KMS-11 (cell line): ENCODE measurements around the gene TXNDC8.
"Not testable (repeated sequence)": the region's sequence is repeated elsewhere in the genome, so short reads cannot be mapped to it uniquely, and the experiment has no call there.

ENCODE experiments used
- H2AFZ ChIP-seq: fragments of 200-600 bp; sonication (generic); 2 replicates; pipeline ENCODE4 v1.6.1; 2016; ENCODE audit warnings: antibody characterized with exemption, mixed run types, low read depth
- H3K27ac ChIP-seq: fragments of 200-600 bp; sonication (generic); 2 replicates; pipeline ENCODE4 v1.6.1; 2016; ENCODE audit warnings: mild to moderate bottlenecking, mixed run types
- H3K27me3 ChIP-seq: fragments of 200-600 bp; sonication (generic); 2 replicates; pipeline ENCODE4 v1.6.1; 2017; ENCODE audit warnings: mild to moderate bottlenecking, low read depth, mixed run types, moderate library complexity; ENCODE audit not compliant: insufficient read depth
- H3K36me3 ChIP-seq: fragments of 200-600 bp; sonication (generic); 2 replicates; pipeline ENCODE4 v1.6.1; 2017; ENCODE audit warnings: mild to moderate bottlenecking, mixed run types; ENCODE audit not compliant: insufficient read depth
- H3K4me1 ChIP-seq: fragments of 200-600 bp; sonication (generic); 2 replicates; pipeline ENCODE4 v1.6.1; 2016; ENCODE audit warnings: mild to moderate bottlenecking, low read depth, mixed run types; ENCODE audit not compliant: poor library complexity, severe bottlenecking
- H3K4me2 ChIP-seq: fragments of 200-600 bp; sonication (generic); 2 replicates; pipeline ENCODE4 v1.7.0; 2016; ENCODE audit warnings: mild to moderate bottlenecking, mixed run types
- H3K4me3 ChIP-seq: fragments of 200-600 bp; sonication (generic); IDR thresholded peaks from 2 replicates; pipeline ENCODE4 v1.6.1; 2017; ENCODE audit warnings: low read depth, low read length, mixed read lengths; ENCODE audit not compliant: insufficient read depth
- H3K79me2 ChIP-seq: fragments of 200-600 bp; sonication (generic); 2 replicates; pipeline ENCODE4 v1.6.1; 2016; ENCODE audit warnings: low read depth, mixed run types; ENCODE audit not compliant: insufficient read depth
- H3K9ac ChIP-seq: fragments of 200-600 bp; sonication (generic); 2 replicates; pipeline ENCODE4 v1.6.1; 2016; ENCODE audit warnings: mild to moderate bottlenecking, mixed run types
- H4K20me1 ChIP-seq: fragments of 200-600 bp; sonication (generic); 2 replicates; pipeline ENCODE4 v1.6.1; 2016; ENCODE audit warnings: mild to moderate bottlenecking, mixed run types; ENCODE audit not compliant: insufficient read depth
- TF ChIP-seq, protein P1 (sequence below): fragments of 200-600 bp; sonication (generic); conservative IDR thresholded peaks from 2 replicates; pipeline ENCODE4 v1.6.1; 2017; ENCODE audit warnings: low read depth, mild to moderate bottlenecking, antibody characterized with exemption, low read length, moderate library complexity, mixed read lengths

Gene TXNDC8

DNA sequence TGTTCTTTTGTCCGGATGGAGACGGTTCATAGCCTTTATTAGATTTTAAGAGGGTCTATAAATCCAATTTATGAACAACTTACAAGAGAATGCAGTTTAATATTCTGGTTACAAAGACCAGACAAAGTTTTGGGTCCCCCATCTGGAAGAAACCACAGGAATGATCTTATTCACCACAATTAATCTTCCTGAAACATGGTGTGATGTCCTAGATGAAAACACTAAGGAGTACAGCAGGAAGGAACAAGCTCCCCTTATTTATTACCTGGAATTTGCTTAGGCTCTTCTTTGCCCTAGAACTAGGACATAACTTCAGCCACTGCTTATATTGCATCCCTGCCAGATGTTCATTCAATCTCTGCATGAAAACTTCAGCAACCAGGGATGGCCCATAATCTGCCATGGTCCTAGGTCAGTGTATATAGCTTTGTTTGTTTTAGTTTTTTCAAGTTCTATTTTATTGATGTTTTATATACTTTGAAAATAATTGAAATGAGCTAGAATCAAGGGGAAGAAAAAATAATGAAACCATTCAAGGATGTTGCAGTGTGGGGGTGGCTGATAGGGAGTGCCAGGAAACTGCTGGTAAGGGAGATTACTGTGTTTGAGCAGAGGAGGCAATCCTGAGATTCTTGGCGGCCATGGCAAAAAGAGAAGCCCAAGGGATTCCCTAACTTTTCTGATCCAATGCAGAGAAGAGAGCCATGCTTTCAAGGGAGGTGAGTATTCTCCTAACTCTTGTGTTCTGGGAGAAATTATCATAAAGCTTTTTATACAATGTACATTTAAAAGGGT lies 16.8 kb downstream of the TXNDC8 start:
- Histone ChIP-seq H3K27ac (no peak overlapping the region), H2AFZ (no peak overlapping the region), H3K4me3 (no peak overlapping the region), H4K20me1 (no peaks in the 10 kb centered on the region), H3K4me1 (peaks cover 14% of the 10 kb centered on the region), H3K36me3 (no peaks in the 10 kb centered on the region), H3K27me3 (no peaks in the 10 kb centered on the region), H3K4me2 (no peak overlapping the region), H3K9ac (no peak overlapping the region), H3K79me2 (no peaks in the 10 kb centered on the region)
- TF ChIP-seq, protein P1, sequence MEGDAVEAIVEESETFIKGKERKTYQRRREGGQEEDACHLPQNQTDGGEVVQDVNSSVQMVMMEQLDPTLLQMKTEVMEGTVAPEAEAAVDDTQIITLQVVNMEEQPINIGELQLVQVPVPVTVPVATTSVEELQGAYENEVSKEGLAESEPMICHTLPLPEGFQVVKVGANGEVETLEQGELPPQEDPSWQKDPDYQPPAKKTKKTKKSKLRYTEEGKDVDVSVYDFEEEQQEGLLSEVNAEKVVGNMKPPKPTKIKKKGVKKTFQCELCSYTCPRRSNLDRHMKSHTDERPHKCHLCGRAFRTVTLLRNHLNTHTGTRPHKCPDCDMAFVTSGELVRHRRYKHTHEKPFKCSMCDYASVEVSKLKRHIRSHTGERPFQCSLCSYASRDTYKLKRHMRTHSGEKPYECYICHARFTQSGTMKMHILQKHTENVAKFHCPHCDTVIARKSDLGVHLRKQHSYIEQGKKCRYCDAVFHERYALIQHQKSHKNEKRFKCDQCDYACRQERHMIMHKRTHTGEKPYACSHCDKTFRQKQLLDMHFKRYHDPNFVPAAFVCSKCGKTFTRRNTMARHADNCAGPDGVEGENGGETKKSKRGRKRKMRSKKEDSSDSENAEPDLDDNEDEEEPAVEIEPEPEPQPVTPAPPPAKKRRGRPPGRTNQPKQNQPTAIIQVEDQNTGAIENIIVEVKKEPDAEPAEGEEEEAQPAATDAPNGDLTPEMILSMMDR: no peak

DNA sequence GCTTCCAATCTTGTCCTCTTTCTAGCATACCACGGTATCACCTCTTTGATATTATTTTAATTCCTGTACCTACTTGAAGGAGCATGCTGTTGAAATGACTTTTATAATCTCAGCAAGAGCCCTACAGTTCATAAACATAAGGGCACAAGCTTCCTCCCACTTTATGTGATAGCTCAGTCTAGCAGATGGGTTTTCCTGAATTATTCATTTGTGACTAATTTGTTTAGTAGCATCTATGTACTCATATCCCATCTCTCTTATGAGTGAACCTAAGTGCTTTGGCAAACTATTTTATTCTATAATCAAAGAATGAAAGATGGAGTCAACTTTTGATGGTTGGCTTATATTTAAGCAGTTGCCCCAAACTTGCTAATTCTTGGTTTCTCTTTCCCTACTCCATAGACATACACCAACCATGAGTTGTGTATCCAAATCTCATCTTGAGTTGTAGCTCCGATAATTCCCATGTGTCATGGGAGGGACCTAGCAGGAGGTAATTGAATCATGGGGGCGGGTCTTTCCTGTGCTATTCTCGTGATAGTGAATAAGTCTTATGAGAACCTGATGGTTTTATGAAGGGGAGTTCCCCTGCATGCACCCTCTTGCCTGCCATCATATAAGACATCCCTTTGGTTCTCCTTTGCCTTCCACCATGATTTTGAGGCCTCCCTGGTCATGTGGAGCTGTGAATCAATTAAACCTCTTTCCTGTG lies 17.7 kb downstream of the TXNDC8 start:
- Histone ChIP-seq H4K20me1 (no peaks in the 10 kb centered on the region), H3K36me3 (no peaks in the 10 kb centered on the region), H3K27ac (no peak overlapping the region), H3K79me2 (no peaks in the 10 kb centered on the region), H3K4me3 (no peak overlapping the region), H3K27me3 (no peaks in the 10 kb centered on the region), H3K9ac (no peak overlapping the region), H3K4me2 (no peak overlapping the region), H2AFZ (no peak overlapping the region), H3K4me1 (peaks cover 15% of the 10 kb centered on the region)
- TF ChIP-seq, protein P1: no peak

DNA sequence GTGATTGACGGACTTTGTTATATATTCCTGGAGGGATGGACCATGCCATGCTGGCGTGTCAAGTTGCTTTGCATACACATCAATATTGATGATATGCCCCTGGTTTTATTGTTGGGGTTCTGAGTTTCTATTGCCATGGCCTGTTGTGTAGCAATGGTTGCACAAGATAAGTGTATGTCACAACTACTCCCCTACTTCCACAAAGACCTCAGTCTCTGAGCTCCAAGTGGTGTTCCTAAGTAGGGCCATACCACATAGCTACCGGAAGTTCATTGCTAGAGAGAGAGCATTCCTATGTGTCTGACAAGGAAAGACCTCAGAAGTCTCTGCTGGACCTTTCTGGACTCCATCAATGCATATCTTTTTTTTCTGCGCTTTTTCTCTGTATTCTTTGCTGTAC lies 19.8 kb downstream of the TXNDC8 start:
- Histone ChIP-seq H3K4me2 (no peak overlapping the region), H3K36me3 (no peaks in the 10 kb centered on the region), H3K4me1 (peaks cover 15% of the 10 kb centered on the region), H3K9ac (no peak overlapping the region), H3K79me2 (no peaks in the 10 kb centered on the region), H4K20me1 (no peaks in the 10 kb centered on the region), H3K27me3 (no peaks in the 10 kb centered on the region), H2AFZ (no peak overlapping the region), H3K27ac (no peak overlapping the region), H3K4me3 (no peak overlapping the region)
- TF ChIP-seq, protein P1: no peak

DNA sequence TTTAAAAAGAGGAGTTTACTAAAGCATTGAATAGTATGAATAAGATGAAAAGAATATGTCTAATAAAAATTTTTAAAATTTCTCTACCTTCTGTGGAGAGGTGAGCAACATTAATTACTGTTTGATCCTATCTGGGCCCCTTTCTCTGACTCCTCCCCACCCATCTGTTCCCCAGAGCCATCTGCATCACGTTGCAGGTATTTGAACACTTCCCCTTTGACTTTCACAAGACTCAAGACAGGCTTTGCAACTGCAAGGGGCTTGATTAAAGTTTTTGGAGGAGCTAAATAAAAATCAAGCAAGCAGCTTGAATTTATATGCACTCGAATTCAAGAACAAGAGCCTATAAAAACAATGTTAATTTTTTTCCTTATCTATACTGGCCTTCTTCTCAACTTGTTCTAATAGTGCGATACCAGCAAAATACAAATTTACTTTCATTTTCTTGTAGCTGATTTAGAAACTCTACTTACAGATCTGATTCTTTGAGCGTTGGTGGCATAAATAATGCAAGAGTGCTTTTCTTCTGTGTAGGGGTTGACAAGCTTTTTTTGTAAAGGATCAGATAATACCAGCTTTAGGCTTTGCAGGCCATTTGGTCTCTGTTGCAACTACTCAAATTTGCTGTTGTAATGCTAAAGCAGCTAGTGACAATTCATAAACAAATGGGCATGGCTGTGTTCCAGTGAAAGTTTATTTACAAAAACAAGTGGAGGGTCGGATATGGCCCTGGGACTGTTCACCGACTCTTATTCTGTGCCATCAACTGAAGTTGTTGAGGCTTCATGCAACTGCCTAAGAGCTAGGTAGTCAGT lies 21.2 kb downstream of the TXNDC8 start:
- Histone ChIP-seq H4K20me1 (no peaks in the 10 kb centered on the region), H3K4me2 (peak overlapping the region; percentile 63), H3K36me3 (no peaks in the 10 kb centered on the region), H3K27ac (peak overlapping the region; percentile 28; the same call in 1 of the 2 replicates), H3K4me1 (peaks cover 15% of the 10 kb centered on the region), H3K9ac (peak overlapping the region; percentile 27; the same call in 1 of the 2 replicates), H3K27me3 (no peaks in the 10 kb centered on the region), H2AFZ (peak overlapping the region; percentile 46), H3K4me3 (no peak overlapping the region), H3K79me2 (no peaks in the 10 kb centered on the region)
- TF ChIP-seq, protein P1: no peak

DNA sequence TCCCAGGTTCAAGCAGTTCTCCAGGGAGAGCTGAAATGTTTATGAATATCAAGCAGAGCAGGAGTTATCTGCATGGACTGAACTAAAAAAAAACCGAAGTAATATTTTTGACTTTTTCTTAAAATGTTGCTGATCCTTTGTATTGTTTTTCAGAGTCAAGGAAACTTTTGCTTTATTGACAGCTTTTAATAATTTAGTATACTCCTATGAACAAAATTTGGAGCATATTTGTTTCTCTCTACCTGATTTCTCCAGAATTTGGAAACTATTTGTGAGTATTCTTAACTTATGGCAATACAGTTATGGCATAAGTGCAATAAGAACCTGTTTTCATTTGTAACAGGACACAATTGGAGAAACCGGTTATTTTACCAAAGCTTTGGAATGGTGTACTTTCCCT lies 25.7 kb downstream of the TXNDC8 start:
- H3K27ac ChIP-seq, H3K27me3 ChIP-seq, H3K4me3 ChIP-seq, H4K20me1 ChIP-seq, H3K79me2 ChIP-seq, H3K36me3 ChIP-seq, H3K9ac ChIP-seq, H3K4me2 ChIP-seq, H2AFZ ChIP-seq: not testable (repeated sequence)
- peaks cover 28% of the 10 kb centered on the region for H3K4me1 ChIP-seq
